HG03095 (cell line): ENCODE measurements around the gene EHD1.

Source experiments
- ATAC-seq: cut with Tn5 transposase; IDR thresholded peaks from one replicate; pipeline ENCODE4 v1.9.1; 2021; ENCODE audit warnings: moderate library complexity; ENCODE audit not compliant: unreplicated experiment

EHD1 gene

GRCh38 chr11:64891880-64892279 is 13.5 kb upstream of the EHD1 start:
- no peak for ATAC-seq

DNA sequence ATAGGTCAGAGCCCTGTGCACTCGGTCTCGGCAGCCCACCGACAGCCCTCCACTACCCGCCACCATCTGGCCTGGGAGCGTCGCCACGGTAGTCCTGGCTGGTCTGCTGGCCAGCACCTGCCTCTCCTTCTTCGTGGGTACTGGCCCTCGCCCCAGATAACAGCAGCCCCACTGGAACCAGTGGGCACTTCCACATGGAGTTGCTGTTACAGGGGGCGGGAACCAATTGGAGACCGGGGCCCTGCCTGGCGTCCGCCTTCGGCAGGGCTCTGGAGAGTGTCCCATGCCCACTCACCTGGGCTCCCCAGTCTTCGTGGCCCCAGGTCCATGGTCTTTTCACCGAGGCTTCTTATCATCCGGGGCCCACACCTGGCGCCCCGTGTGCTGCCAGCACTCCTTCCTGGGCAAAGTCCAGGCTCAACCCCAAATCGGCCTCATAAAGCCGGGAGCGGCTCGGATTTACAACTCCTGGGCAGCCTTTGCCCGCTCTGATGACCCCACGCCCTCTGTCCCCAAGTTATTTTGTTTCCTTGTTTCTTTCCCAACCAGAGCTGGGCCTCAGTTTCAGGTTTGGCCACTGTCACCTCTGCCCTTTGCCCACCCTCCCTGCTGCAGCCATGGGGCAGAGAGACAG is 12.9 kb upstream of the EHD1 start:
- no peak for ATAC-seq

DNA sequence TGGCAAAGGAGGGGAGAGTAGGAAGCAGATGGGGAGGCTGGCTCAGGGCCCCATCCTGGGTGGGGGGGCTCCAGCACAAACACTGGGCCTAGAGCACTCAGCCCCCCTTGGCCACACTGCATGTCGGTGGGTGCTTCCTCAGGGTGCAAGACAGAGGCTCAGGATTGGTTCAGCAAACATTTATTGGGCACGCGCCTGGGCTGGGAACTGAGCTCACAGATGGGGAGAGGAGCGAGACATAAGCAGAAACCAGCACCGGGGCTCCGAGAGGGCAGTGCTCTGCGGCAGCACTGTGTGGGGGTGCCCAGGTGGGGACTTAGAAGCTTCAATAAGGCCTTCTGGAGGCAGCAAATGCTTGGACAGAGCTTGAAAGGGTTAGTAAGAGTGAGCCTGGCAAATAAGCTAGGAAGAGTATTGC is 12.1 kb upstream of the EHD1 start:
- no peak for ATAC-seq

- ATAC-seq, result no peak
Measured at GRCh38 chr11:64888729-64889511, 10.5 kb upstream of the EHD1 start.

GRCh38 chr11:64888406-64888728 is 9.9 kb upstream of the EHD1 start:
- no peak for ATAC-seq

DNA sequence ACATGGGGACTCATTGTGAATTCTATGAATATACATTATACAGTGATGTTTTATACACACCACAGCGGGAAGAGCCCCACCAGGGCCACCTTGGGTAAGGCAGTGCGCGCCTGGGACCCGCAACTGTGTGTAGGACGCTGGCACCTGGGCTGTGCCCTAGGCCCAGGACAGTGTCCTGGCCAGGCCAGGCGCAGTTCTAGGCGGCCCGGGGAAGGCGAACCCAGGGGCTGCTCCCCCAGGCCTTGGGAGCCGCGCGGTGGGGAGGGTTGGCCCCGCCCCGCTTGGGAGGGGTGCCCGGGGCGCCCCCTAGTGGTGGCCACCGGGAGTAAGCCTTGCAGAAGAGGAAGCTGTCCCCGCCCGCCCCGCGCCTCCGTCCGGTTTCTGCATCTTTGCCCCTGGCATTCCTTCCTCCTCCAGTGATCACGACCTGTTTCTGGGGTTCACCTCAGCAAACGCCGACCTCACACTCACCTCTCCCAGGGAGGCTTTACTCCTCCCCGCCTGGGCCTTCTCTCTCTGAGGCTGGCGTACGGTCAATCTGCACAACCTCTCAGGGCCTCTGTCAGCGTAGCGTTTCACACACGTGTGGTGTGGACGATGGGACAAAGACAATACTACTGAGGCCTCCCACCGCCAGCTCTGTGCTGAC is 9.5 kb upstream of the EHD1 start:
- ATAC-seq, result peak; percentile 55

DNA sequence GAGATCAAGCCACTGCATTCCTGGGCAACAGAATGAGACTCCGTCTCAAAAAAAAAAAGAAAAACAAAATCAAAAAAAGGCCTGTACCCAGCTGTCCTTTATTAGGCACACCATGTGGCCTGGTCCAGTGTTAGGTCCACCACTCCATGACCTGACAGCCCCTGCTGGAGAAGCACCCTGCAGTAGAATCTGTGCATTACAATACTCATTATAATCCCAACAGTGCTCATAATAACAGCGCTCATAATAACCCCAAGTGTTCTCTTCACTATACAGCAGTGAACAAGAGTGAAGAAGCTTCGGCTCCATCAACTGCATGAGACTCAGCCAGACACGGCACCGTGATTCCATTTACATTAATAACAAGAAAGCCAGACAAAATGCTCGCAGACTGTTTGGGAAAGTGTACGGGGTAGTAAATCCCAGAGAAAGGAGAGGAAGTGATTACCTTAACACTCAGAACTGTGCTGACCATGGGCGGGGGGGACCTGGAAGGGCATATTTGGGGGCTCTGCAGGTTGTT is 8.9 kb upstream of the EHD1 start:
- ATAC-seq, result no peak

DNA sequence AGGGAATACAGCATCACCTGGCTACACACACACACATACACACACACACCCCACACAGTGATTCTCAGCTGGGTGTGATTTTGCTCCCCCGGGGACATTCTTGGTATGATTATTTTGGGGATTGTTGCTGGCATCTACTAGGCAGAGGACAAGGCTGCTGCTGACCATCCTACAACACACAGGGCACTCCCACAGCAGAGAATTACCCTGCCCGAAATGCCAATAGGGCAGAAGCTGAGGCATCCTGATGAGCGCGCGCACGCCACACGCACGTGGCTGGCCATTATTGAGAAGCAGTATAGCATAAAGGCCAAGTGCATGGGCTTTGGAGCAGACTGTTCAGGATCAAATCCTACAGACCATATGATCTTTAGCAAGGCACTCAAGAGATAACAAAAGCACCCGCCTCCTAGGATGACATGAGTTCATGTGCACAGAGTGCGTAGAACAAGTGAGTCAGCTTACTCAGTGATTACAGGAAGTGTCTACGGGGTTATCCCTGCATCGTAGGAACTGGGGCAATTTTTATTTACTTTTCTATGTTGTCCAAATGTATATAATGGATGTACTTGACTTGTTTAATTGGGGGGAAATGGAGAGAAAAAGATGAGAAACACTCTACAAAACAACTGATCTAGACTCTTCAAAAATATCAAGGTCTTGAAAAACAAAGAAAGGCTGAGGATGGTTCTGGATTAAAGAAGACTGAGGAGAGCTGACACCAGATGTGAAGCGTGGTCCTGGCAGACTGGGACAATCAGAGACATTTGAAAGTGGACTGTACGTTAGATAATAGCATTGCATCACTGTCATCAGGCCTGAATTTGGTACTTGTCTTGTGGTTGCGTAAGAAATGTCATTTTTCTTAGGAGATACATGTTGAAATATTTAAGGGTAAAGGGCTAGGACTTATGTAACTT is 7.2 kb upstream of the EHD1 start:
- ATAC-seq, result no peak

DNA sequence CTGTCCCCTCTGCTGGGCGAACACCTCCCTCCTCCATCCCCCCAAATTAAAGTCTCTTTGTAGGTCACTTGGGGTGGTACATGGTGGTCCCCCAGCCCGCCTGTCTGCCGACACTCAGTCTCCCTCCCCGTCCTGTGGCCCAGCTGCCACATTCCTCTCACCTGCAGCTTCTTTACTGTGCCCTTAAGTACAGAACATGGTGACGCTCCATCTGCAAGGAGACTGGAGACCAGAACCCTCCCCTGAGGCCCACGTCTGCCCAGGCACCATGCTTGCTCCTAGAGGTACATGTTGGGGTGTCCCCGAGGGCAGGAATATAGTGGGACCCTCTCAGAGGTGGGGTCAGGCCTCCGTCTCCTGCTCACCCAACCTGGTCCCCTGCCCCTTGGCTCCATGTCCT is 5.6 kb upstream of the EHD1 start:
- no peak for ATAC-seq

DNA sequence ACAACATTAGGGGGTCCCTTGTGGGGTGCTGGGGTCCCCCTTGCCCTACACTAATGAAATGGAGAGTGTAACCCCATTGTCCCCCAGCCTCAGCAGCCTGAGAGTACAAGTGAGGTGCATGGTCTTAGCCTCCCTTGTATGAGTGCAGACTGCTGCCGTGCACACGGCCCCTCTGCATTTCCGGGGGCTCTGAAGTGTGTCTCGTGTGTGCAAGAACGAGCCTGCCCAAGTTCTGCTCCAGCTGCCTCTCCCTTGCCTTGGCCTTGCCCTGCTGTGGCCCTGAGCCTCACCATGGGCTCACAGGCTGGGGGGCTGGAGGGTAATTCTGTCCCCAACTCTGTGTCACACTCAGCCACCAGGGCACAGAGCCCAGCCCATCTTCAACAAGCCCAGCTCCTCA is 5.2 kb upstream of the EHD1 start:
- no peak for ATAC-seq

DNA sequence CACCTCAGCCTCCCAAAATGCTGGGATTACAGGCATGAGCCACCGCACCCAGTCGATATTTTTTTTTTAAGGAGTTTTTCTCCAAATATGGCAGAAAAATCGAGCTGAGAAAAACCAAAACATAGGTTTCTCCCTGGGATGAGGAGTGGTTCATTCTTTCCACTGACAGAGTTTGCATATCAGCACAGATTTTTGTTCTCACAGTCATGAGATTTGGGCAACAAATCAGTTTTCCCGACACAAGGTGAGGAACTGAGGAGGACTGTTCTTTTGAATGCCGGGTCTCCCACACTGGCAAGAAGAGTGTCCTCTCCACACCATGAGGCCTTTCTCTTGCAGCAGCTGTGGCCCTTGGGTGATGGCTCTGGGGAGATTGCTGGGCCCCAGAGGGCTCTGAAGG is 3.8 kb upstream of the EHD1 start:
- no peak for ATAC-seq

- ATAC-seq, result no peak
Measured at GRCh38 chr11:64881476-64881875, 3.1 kb upstream of the EHD1 start.

GRCh38 chr11:64880240-64881001 is 2.0 kb upstream of the EHD1 start:
- ATAC-seq, result no peak

DNA sequence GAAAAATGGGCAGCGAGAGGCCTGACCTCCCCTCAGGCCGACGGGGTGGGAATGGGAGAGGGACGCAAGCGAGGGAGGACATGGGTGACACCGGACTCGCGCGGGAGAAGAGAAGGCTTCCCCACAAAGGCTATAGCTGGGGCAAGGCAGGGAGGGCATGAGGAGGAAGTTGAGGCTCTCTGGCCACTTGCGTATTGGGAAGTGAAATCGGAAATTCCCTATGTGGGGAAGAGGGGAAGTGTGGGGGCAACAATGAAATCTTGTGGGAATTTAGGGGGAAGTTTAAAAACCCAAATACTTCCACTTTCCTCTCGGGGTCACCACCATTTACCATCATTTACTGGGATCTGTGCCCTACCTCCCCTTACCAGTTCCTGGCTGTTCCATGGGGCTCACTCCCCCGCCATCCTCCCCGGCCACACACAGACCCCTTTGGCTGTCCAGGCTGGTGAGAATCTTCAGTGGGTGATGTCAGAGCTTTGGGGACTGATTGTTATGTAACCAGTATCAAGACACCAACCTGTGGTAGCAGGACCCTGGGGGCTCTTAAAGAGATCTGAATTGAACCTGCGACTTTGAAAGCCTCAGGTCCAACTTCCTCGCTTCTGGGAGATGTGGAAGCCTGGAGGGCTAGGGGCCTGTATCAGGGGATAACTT is 951 bp upstream of the EHD1 start:
- no peak for ATAC-seq

DNA sequence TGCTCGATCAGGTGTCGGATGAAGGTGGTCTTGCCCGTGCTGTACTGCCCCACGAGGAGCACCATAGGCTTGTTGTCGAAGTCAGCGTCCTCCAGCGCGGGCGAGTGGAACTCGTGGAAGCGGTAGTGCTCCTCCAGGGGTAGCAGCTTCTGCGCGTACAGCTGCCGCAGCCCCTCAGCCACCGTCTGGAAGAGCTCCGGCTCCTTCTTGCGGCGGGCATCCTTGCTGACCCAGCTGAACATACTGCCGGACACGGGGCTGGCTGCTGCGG is 263 bp downstream of the EHD1 start:
- no peak for ATAC-seq

DNA sequence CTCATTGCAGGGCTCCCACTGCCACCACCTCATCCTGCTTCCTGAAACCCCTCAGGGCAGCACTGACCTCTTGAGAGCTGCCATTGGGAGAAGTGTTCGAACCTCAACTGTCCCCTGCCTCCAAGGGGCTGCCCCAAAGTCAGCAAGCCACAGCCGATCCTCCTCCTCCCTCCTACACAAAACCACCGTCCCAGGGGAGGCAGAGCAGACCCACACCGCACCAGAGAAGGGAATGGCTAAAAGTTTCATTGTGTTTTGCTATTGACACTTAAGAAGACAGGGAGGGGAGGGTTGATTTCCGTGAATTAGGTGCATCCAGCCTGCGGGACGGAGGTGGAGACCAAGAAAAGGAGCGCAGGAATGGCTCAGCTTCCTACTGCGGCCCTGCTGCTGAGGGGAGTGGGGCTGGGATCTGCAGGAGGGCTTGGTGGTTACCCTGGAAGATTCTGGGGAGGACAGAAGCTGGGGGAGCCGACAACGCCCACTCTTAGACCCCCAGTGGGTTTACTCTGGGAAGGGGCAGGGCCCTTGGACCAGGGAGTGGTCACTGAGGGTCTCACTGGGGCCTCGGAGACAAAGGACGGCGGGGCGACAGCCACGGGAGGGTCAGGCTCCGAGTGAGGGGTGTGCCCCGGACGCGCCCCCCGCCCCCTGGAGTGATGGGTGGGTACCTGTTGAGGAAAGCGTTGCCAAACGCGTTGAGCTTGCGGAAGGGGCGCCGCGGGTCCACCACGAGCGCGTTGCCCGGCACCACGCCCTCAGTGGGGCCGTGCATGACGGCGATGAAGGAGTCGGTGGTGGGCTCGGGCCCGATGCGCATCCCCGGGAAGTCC is 815 bp downstream of the EHD1 start:
- no peak for ATAC-seq

DNA sequence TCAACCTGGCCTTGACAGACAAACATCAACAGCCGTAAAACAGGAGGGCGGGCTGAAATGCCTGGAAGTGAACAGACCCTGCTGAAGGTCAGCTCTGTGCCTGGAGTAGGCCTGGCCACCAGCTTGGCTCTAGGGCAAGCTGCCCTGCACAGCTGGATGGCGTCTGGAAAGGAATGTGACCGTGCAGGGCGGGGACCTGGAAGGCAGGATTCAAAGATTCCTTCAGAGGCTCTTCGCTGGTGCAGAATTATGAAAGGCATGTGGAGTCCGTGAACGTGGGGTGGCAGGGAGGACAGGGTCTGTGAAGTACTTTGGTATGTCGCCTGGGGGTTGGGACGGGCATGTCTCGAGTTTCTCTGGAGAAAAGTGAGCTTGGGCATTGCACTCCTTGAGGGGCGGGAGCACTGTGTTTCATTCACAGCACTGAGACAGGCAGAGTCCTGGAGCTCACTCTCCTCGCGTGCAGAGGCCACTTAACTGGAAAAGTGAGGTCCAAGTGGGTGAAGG is 1.5 kb downstream of the EHD1 start:
- ATAC-seq, result no peak

DNA sequence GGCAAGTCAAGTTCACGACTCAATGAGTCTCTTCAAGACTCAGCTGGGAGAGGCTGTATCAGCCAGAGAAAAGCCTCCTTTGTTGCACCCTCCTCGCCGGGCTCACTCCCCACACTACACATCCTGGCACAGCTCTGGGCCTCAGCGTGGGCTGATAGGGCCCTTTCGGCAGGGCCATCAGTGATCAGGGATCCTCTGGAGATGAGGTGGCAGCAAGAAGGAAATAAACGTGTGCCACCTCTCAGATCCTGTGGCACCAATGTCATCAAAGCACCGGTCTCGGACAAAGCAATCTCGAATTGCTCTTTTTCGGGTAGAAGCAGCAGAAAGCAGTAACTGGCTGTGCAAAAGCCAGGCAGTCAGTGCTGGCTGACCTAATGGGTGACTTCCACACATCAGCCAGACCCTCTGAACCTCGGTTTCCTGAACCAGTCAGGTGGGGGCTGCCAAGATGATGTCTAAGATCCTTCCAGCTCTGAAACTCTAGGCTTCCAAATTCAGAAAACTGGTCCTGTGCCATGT is 2.1 kb downstream of the EHD1 start:
- ATAC-seq, result no peak
